Ovary (tissue), 10 donors: ENCODE results near the gene LGALS8. TPM values are rescaled to one million over a fixed set of nuclear protein-coding genes. Genes with fewer than 3 reads are reported as not detected.

Experiments
- DNase-seq, 5 donors: peaks; one replicate each; pipeline ENCODE4 v3.0.0-alpha.2; 2019 to 2020
- H3K27ac ChIP-seq, 2 donors: fragments of 200-600 bp; one replicate each; pipeline versions ENCODE4 v1.5.1 to v1.8.0; 2019 to 2022
- H3K27me3 ChIP-seq: fragments of 200-600 bp; one replicate; pipeline ENCODE4 v1.8.0; 2022
- H3K36me3 ChIP-seq: fragments of 200-600 bp; sonication (generic); one replicate; pipeline ENCODE4 v1.5.1; 2019
- H3K4me1 ChIP-seq: one replicate; pipeline ENCODE4 v1.8.1; 2013; ENCODE audit warnings: mild to moderate bottlenecking, moderate library complexity; ENCODE audit not compliant: insufficient read depth
- H3K4me3 ChIP-seq: fragments of 200-600 bp; sonication (generic); one replicate; pipeline ENCODE4 v1.5.1; 2017
- H3K9me3 ChIP-seq, 2 donors: fragments of 200-600 bp in 1 of 2; sonication (generic) in 1 of 2; one replicate each; pipeline versions ENCODE4 v1.5.1 to v1.8.1; 2013 to 2019; ENCODE audit warnings: mild to moderate bottlenecking in 1 of 2, moderate library complexity in 1 of 2
- CTCF ChIP-seq, 3 donors: fragments of 450-650 bp in 2 of 3; fragments of 200-600 bp in 1 of 3; IDR thresholded peaks; one replicate each; pipeline versions ENCODE4 v1.5.1 to v1.8.0; 2016 to 2022; ENCODE audit warnings: antibody characterized with exemption in 3 of 3, mild to moderate bottlenecking in 1 of 3
- EP300 ChIP-seq: sonication (generic); formaldehyde crosslinking; IDR thresholded peaks from one replicate; pipeline ENCODE4 v1.6.1; 2017; ENCODE audit warnings: antibody characterized with exemption
- POLR2A ChIP-seq: fragments of 450-650 bp; IDR thresholded peaks from one replicate; pipeline ENCODE4 v1.6.1; 2017; ENCODE audit warnings: antibody characterized with exemption, mild to moderate bottlenecking, moderate library complexity
- WGBS, 3 donors: extraction: QIAGEN DNeasy Blood & Tissue Kit in 1 of 3; methylation state at CpG; one replicate each; pipeline versions ENCODE4 v1.1.5 to v1.1.7; 2013 to 2017; 5-methylcytosine and 5-hydroxymethylcytosine counted together
- intact Hi-C, 4 donors: fragments of 100-400 bp; cut with DNase I; formaldehyde crosslinking; loops; one replicate each; pipeline versions ENCODE4 v1.11.0 to v1.15.1; 2022 to 2023
- long read RNA-seq, 3 donors: library from polyadenylated mRNA in 2 of 3; unstranded in 2 of 3; transcript quantifications; one replicate each; pipeline ENCODE4 v2.0.0 and lab custom pipeline, GENCODE V29; 2021 to 2026
- polyA plus RNA-seq, 2 donors: library from polyadenylated mRNA; stranded (reverse); fragments of 200-250 nt in 1 of 2; fragments of 350-450 nt in 1 of 2; fragmentation: Illumina TruSeq in 1 of 2; extraction: RNeasy Lipid Tissue Mini Kit (QIAGEN cat#74804) in 1 of 2; gene quantifications; one replicate each; pipeline ENCODE4 v1.2.3, GENCODE V29; 2013 to 2014
- total RNA-seq, 7 donors: library from RNA; depleted of rRNA in 2 of 7; stranded (reverse); fragments of >200 nt in 2 of 7; fragmentation: NEBNext Ultra II Directional in 3 of 7; extraction: Animal tissue kit (Norgen Biotek cat#: 25700) in 3 of 7; gene quantifications; one replicate each; pipeline versions ENCODE4 v1.1.0 to v1.2.4, GENCODE V29; 2016 to 2023
- donor health status: DM: no; HTN: no; CAD: no; lungs with moderate emphysema.
- donor health status: DM: no; HTN: no; CAD: no.
- donor health status: Bipolar disorder and iron deficiency.
- donor health status: DM: yes; HTN: yes; CAD: no.
- donor health status: DM: no; HTN: no; CAD: no.
- donor health status: DM: yes; HTN: yes; CAD: no.

Gene LGALS8
- total RNA-seq (10 to 100 TPM; 36.4 to 91.2 (median 44.5) TPM), polyA plus RNA-seq (10 to 100 TPM; 23.7 to 54.0 TPM)
- long read RNA-seq, donor 1, full-length matches to known transcripts, result 23 of 50 reads
- long read RNA-seq, donor 1, partial matches to known transcripts, result 11 of 50 reads
- long read RNA-seq, donor 1, other reads (novel, unspliced or antisense), result 16 of 50 reads
- long read RNA-seq, donor 2, full-length matches to known transcripts, result 17 of 17 reads
- long read RNA-seq, donor 2, partial matches to known transcripts, result 0 of 17 reads
- long read RNA-seq, donor 2, other reads (novel, unspliced or antisense), result 0 of 17 reads
- long read RNA-seq, donor 3, full-length matches to known transcripts, result 29 of 43 reads
- long read RNA-seq, donor 3, partial matches to known transcripts, result 4 of 43 reads
- long read RNA-seq, donor 3, other reads (novel, unspliced or antisense), result 10 of 43 reads

- Histone ChIP-seq H3K27me3 (no peaks in the 10 kb centered on the region), H3K36me3 (no peaks in the 10 kb centered on the region), H3K9me3 (no peaks in the 10 kb centered on the region), H3K4me3 (peak within 1 kb of the TSS; percentile 69), H3K27ac (peak within 1 kb of the TSS; percentile 80 to 88), H3K4me1 (peaks cover 1% of the 10 kb centered on the region)
- DNase-seq, result peak; percentile 86 to 92 (median 89)
- WGBS, 3 donors, result 1% methylated on average over 33 to 35 of the region's 35 CpGs
- TF ChIP-seq CTCF (IDR thresholded peaks at IDR 0.05) (no peak), EP300 (peak; percentile 66), POLR2A (peak; percentile 47)
- intact Hi-C loops, result loop anchor here in 1 of 4 donors (10.0 kb wide), 1 partner anchor 239 kb away; the partner anchor contains the start of gene ERO1B
Observed at GRCh38 chr1:236523704-236524141, at the start of gene LGALS8. Gene LGALS8 (plus strand): TSS chr1:236523982. CDS start chr1:236526071, 2,089 bp downstream.

GRCh38 chr1:236476019-236476418 is 47.8 kb upstream of the LGALS8 start:
- H3K36me3 ChIP-seq, result no peaks in the 10 kb centered on the region
- no peaks in the 10 kb centered on the region for H3K27me3 ChIP-seq
- no peak overlapping the region for H3K4me3 ChIP-seq
- no peak for DNase-seq
- H3K4me1 ChIP-seq, result peaks cover 2% of the 10 kb centered on the region
- WGBS, 3 donors, result 91 to 94% (median 94%) methylated on average over 5 of the region's 5 CpGs
- TF ChIP-seq POLR2A, result no peak
- TF ChIP-seq CTCF (IDR thresholded peaks at IDR 0.05), result no peak
- TF ChIP-seq EP300, result no peak
- H3K27ac ChIP-seq, result no peak overlapping the region
- H3K9me3 ChIP-seq, result no peaks in the 10 kb centered on the region
- intact Hi-C loops, result loop anchor here in 1 of 4 donors (5.0 kb wide), 1 partner anchor 374 kb away; no protein-coding TSS in a partner anchor

GRCh38 chr1:236480758-236481436 is 42.9 kb upstream of the LGALS8 start:
- intact Hi-C loops, result loop anchor here in 1 of 4 donors (10.0 kb wide), 1 partner anchor 366 kb away; no protein-coding TSS in a partner anchor
- no peaks in the 10 kb centered on the region for H3K9me3 ChIP-seq
- H3K27me3 ChIP-seq, result no peaks in the 10 kb centered on the region
- 64 to 69% (median 69%) methylated on average over 5 of the region's 5 CpGs for WGBS, 3 donors
- DNase-seq, result no peak
- H3K27ac ChIP-seq, result no peak overlapping the region
- TF ChIP-seq POLR2A (no peak), EP300 (no peak)
- no peak overlapping the region for H3K4me3 ChIP-seq
- no peaks in the 10 kb centered on the region for H3K4me1 ChIP-seq
- no peaks in the 10 kb centered on the region for H3K36me3 ChIP-seq

GRCh38 chr1:236484310-236484971 is 39.3 kb upstream of the LGALS8 start:
- Histone ChIP-seq H3K9me3 (no peaks in the 10 kb centered on the region), H3K27ac (no peak overlapping the region), H3K4me3 (no peak overlapping the region), H3K4me1 (no peaks in the 10 kb centered on the region), H3K27me3 (no peaks in the 10 kb centered on the region), H3K36me3 (no peaks in the 10 kb centered on the region)
- TF ChIP-seq EP300 (no peak), CTCF (IDR thresholded peaks at IDR 0.05) (no peak), POLR2A (no peak)
- intact Hi-C loops, result loop anchor here in 1 of 4 donors (10.0 kb wide), 1 partner anchor 370 kb away; no protein-coding TSS in a partner anchor
- 88 to 91% (median 88%) methylated on average over 14 of the region's 14 CpGs for WGBS, 3 donors
- no peak for DNase-seq
